Stimulated activated naive CD8-positive, alpha-beta T cell treated with anti-CD3 and anti-CD28 coated beads, Interleukin-15, amount 100 ng/mL, for 72 hours (primary cell): ENCODE measurements around the gene RALGDS.
"Not testable (repeated sequence)": the region's sequence is repeated elsewhere in the genome, so short reads cannot be mapped to it uniquely, and the experiment has no call there.

ENCODE experiments used
- ATAC-seq: fragments of 150-1000 bp; cut with Tn5 transposase; 2 replicates; pipeline ENCODE4 v1.10.0; 2021; ENCODE audit warnings: mild to moderate bottlenecking, moderate library complexity
- DNase-seq, 2 donors: peaks; one replicate each; pipeline ENCODE4 v3.0.0; 2021 to 2022
- H3K27ac Mint-ChIP-seq, 2 donors: one replicate each; pipeline ENCODE4 v1.8.0; 2022; ENCODE audit warnings: mild to moderate bottlenecking in 2 of 2, mixed read lengths in 2 of 2, moderate library complexity in 2 of 2
- H3K27me3 Mint-ChIP-seq: one replicate; pipeline ENCODE4 v1.8.0; 2022; ENCODE audit warnings: mixed read lengths
- H3K4me1 Mint-ChIP-seq: one replicate; pipeline ENCODE4 v1.8.0; 2022; ENCODE audit warnings: mild to moderate bottlenecking, mixed read lengths
- H3K4me3 Mint-ChIP-seq, 2 donors: one replicate each; pipeline ENCODE4 v1.8.0; 2022; ENCODE audit warnings: mild to moderate bottlenecking in 2 of 2, mixed read lengths in 2 of 2, moderate library complexity in 1 of 2
- H3K9me3 Mint-ChIP-seq, 2 donors: one replicate each; pipeline ENCODE4 v1.8.0; 2022; ENCODE audit warnings: mixed read lengths in 2 of 2

The RALGDS gene

DNA sequence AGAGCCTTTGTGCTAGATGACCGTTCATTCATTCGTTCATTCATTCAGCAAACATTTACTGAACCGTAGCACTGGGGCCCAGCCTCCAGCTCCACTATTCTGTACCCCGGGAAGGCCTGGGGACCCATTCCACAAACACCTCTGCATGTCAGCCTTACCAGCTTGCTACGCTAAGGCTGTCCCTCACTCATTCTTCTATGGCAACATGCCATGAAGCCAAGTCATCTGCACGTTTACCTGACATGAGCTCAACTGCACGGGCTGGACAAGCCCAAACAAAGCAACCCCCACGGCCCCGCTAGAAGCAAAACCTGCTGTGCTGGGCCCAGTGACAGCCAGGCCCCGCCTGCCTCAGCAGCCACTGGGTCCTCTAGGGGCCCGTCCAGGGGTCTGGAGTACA is 53.2 kb downstream of the RALGDS start:
- ATAC-seq = no peak
- H3K4me3 Mint-ChIP-seq = no peak overlapping the region
- H3K9me3 Mint-ChIP-seq = no peaks in the 10 kb centered on the region
- H3K27me3 Mint-ChIP-seq = no peaks in the 10 kb centered on the region
- DNase-seq = no peak
- no peak overlapping the region for H3K27ac Mint-ChIP-seq
- H3K4me1 Mint-ChIP-seq = no peaks in the 10 kb centered on the region

DNA sequence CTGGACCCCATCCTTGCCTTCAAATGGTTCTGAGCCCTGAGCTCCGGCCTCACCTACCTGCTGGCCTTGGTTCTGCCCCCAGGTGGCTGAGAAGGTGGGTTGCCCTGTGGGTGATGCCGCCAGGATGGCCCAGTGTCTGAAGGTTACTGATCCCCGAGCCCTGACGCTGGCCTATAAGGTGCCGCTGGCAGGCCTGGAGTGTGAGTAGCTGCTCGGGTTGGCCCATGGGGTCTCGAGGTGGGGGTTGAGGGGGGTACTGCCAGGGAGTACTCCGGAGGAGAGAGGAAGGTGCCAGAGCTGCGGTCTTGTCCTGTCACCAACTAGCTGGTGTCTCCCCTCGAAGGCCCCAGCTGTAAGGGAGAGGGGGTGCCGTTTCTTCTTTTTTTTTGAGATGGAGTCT is 54.0 kb downstream of the RALGDS start:
- no peaks in the 10 kb centered on the region for H3K9me3 Mint-ChIP-seq
- DNase-seq = no peak

DNA sequence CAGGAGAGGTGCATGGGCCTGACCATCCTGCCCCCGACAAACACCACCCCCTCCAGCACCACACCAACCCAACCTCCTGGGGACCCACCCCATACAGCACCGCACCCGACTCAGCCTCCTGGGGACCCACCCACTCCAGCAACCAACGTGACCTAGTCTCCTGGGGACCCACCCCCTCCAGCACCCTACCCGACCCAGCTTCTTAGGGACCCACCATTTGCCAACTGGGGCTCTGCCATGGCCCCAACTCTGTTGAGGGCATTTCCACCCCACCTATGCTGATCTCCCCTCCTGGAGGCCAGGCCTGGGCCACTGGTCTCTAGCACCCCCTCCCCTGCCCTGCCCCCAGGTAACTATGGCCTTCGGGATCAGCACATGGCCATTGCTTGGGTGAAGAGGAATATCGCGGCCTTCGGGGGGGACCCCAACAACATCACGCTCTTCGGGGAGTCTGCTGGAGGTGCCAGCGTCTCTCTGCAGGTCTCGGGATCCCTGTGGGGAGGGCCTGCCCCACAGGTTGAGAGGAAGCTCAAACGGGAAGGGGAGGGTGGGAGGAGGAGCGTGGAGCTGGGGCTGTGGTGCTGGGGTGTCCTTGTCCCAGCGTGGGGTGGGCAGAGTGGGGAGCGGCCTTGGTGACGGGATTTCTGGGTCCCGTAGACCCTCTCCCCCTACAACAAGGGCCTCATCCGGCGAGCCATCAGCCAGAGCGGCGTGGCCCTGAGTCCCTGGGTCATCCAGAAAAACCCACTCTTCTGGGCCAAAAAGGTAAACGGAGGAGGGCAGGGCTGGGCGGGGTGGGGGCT is 54.7 kb downstream of the RALGDS start:
- peaks cover 2% of the 10 kb centered on the region for H3K4me1 Mint-ChIP-seq
- peak overlapping the region in 1 of 2 donors; percentile 39 for H3K27ac Mint-ChIP-seq
- ATAC-seq = no peak
- H3K9me3 Mint-ChIP-seq = no peaks in the 10 kb centered on the region
- H3K27me3 Mint-ChIP-seq = no peaks in the 10 kb centered on the region
- DNase-seq = no peak
- no peak overlapping the region for H3K4me3 Mint-ChIP-seq

More for the DNA sequence above, 54.0 kb downstream of the RALGDS start:
- ATAC-seq = no peak
- Mint-ChIP-seq H3K4me1 (no peaks in the 10 kb centered on the region), H3K4me3 (no peak overlapping the region), H3K27ac (no peak overlapping the region), H3K27me3 (no peaks in the 10 kb centered on the region)

DNA sequence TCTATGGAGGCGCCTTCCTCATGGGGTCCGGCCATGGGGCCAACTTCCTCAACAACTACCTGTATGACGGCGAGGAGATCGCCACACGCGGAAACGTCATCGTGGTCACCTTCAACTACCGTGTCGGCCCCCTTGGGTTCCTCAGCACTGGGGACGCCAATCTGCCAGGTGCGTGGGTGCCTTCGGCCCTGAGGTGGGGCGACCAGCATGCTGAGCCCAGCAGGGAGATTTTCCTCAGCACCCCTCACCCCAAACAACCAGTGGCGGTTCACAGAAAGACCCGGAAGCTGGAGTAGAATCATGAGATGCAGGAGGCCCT is 56.0 kb downstream of the RALGDS start:
- Mint-ChIP-seq H3K4me1 (peaks cover 16% of the 10 kb centered on the region), H3K27ac (peak overlapping the region in 1 of 2 donors; percentile 71), H3K9me3 (no peaks in the 10 kb centered on the region), H3K4me3 (no peak overlapping the region), H3K27me3 (no peaks in the 10 kb centered on the region)
- DNase-seq (no peak), ATAC-seq (no peak)

DNA sequence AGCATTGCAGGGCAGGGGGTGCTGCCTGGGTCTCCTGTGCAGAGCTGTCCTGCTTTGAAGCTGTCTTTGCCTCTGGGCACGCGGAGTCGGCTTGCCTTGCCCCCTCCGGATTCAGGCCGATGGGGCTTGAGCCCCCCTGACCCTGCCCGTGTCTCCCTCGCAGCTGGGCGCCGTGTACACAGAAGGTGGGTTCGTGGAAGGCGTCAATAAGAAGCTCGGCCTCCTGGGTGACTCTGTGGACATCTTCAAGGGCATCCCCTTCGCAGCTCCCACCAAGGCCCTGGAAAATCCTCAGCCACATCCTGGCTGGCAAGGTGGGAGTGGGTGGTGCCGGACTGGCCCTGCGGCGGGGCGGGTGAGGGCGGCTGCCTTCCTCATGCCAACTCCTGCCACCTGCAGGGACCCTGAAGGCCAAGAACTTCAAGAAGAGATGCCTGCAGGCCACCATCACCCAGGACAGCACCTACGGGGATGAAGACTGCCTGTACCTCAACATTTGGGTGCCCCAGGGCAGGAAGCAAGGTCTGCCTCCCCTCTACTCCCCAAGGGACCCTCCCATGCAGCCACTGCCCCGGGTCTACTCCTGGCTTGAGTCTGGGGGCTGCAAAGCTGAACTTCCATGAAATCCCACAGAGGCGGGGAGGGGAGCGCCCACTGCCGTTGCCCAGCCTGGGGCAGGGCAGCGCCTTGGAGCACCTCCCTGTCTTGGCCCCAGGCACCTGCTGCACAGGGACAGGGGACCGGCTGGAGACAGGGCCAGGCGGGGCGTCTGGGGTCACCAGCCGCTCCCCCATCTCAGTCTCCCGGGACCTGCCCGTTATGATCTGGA is 56.6 kb downstream of the RALGDS start:
- H3K27ac Mint-ChIP-seq = no peak overlapping the region

DNA sequence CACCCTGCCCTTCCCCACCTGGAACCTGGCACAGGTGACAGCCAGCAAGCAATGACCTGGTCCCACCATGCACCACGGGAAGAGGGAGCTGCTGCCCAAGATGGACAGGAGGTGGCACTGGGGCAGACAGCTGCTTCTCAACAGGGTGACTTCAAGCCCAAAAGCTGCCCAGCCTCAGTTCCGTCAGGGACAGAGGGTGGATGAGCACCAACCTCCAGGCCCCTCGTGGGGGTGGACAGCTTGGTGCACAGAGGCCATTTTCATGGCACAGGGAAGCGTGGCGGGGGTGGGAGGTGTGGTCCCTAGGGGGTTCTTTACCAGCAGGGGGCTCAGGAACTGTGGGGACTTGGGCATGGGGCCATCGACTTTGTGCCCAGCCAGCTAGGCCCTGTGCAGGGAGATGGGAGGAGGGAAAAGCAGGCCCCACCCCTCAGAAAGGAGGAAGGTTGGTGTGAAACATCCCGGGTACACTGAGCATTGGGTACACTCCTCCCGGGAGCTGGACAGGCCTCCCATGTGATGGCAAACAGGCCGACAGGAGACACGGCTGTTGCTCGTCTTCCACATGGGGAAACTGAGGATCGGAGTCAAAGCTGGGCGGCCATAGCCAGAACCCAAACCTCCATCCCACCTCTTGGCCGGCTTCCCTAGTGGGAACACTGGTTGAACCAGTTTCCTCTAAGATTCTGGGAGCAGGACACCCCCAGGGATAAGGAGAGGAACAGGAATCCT is 57.4 kb downstream of the RALGDS start:
- ATAC-seq = no peak
- Mint-ChIP-seq H3K4me3 (no peak overlapping the region), H3K27me3 (no peaks in the 10 kb centered on the region), H3K27ac (peak overlapping the region; percentile 21 to 74), H3K4me1 (peaks cover 29% of the 10 kb centered on the region), H3K9me3 (no peaks in the 10 kb centered on the region)
- DNase-seq = no peak

More for the DNA sequence above, 56.6 kb downstream of the RALGDS start:
- peaks cover 21% of the 10 kb centered on the region for H3K4me1 Mint-ChIP-seq
- no peaks in the 10 kb centered on the region for H3K9me3 Mint-ChIP-seq
- no peaks in the 10 kb centered on the region for H3K27me3 Mint-ChIP-seq
- ATAC-seq (no peak), DNase-seq (no peak)
- H3K4me3 Mint-ChIP-seq = no peak overlapping the region

DNA sequence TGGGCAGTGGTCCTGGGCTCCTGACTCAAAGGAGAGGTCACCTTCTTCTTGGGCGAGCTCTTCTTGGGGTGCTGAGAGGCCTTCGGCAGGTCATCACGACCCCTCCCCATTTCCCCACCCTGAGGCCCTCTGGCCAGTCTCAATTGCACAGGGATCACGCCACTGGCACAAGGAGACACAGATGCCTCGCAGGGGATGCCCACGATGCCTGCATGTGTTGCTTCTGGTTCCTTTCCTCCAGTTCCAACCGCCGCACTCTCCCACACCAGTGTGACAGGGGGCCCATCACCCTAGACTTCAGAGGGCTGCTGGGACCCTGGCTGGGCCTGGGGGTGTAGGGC is 57.9 kb downstream of the RALGDS start:
- H3K4me1 Mint-ChIP-seq = peaks cover 35% of the 10 kb centered on the region
- no peak for DNase-seq
- H3K27ac Mint-ChIP-seq = peak overlapping the region; percentile 21 to 74
- H3K27me3 Mint-ChIP-seq = no peaks in the 10 kb centered on the region
- no peaks in the 10 kb centered on the region for H3K9me3 Mint-ChIP-seq
- ATAC-seq = no peak
- no peak overlapping the region for H3K4me3 Mint-ChIP-seq

DNA sequence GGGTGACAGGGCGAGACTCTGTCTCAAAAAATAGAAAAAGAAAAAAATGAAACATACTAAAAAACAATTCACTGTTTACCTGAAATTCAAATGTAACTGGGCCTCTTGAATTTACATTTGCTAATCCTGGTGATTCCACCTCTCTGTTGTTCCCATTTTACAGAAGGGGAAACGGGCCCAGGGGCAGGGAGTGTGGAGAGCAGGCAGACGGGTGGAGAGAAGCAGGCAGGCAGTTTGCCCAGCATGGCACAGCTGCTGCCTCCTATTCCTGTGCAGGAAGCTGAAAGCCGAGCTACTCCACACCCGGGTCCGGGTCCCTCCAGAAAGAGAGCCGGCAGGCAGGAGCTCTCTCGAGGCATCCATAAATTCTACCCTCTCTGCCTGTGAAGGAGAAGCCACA is 58.5 kb downstream of the RALGDS start:
- not testable (repeated sequence) for H3K9me3 Mint-ChIP-seq, H3K4me3 Mint-ChIP-seq, ATAC-seq, DNase-seq, H3K27ac Mint-ChIP-seq, H3K27me3 Mint-ChIP-seq
- H3K4me1 Mint-ChIP-seq = peaks cover 40% of the 10 kb centered on the region

DNA sequence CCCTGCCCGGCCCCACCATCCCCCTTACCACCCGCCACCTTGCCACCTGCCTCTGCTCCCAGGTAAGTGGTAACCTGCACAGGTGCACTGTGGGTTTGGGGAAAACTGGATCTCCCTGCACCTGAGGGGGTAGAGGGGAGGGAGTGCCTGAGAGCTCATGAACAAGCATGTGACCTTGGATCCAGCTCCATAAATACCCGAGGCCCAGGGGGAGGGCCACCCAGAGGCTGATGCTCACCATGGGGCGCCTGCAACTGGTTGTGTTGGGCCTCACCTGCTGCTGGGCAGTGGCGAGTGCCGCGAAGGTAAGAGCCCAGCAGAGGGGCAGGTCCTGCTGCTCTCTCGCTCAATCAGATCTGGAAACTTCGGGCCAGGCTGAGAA is 59.3 kb downstream of the RALGDS start, which contains the start of gene CEL:
Gene CEL (plus strand): TSS at position 218 of the 382 bp plus-strand sequence. CDS start 22 bp downstream, at position 240.
- H3K27me3 Mint-ChIP-seq = not testable (repeated sequence)
- H3K4me3 Mint-ChIP-seq = peak within 1 kb of the TSS; percentile 12 to 63

DNA sequence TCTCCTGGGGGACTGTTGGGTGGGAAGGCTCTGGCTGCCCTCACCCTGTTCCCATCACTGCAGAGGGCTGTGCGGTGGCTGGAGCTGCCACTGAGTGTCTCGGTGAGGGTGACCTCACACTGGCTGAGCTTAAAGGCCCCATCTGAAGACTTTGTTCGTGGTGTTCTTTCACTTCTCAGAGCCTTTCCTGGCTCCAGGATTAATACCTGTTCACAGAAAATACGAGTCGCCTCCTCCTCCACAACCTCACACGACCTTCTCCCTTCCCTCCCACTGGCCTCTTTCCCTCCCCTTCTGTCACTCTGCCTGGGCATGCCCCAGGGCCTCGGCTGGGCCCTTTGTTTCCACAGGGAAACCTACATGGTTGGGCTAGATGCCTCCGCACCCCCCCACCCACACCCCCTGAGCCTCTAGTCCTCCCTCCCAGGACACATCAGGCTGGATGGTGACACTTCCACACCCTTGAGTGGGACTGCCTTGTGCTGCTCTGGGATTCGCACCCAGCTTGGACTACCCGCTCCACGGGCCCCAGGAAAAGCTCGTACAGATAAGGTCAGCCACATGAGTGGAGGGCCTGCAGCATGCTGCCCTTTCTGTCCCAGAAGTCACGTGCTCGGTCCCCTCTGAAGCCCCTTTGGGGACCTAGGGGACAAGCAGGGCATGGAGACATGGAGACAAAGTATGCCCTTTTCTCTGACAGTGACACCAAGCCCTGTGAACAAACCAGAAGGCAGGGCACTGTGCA is 59.8 kb downstream of the RALGDS start:
- H3K27me3 Mint-ChIP-seq, H3K9me3 Mint-ChIP-seq, ATAC-seq, DNase-seq: not testable (repeated sequence)
- H3K27ac Mint-ChIP-seq = peak overlapping the region in 1 of 2 donors; percentile 12
- H3K4me3 Mint-ChIP-seq = peak overlapping the region; percentile 12 to 63
- peaks cover 54% of the 10 kb centered on the region for H3K4me1 Mint-ChIP-seq

More for the DNA sequence above, 59.3 kb downstream of the RALGDS start, which contains the start of gene CEL:
- not testable (repeated sequence) for ATAC-seq, H3K9me3 Mint-ChIP-seq, DNase-seq
- Mint-ChIP-seq H3K27ac (peak within 1 kb of the TSS in 1 of 2 donors; percentile 12), H3K4me1 (peaks cover 48% of the 10 kb centered on the region)

DNA sequence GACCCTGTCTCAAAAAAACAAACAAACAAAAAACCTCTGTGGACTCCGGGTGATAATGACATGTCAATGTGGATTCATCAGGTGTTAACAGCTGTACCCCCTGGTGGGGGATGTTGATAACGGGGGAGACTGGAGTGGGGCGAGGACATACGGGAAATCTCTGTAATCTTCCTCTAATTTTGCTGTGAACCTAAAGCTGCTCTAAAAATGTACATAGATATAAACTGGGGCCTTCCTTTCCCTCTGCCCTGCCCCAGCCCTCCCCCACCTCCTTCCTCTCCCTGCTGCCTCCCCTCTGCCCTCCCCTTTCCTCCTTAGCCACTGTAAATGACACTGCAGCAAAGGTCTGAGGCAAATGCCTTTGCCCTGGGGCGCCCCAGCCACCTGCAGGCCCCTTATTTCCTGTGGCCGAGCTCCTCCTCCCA is 60.6 kb downstream of the RALGDS start:
- DNase-seq (no peak), ATAC-seq (peak; percentile 32)
- no peaks in the 10 kb centered on the region for H3K9me3 Mint-ChIP-seq
- H3K4me3 Mint-ChIP-seq = peak overlapping the region in 1 of 2 donors; percentile 78
- H3K27me3 Mint-ChIP-seq = no peaks in the 10 kb centered on the region
- H3K27ac Mint-ChIP-seq = peak overlapping the region; percentile 67 to 97
- peaks cover 62% of the 10 kb centered on the region for H3K4me1 Mint-ChIP-seq

DNA sequence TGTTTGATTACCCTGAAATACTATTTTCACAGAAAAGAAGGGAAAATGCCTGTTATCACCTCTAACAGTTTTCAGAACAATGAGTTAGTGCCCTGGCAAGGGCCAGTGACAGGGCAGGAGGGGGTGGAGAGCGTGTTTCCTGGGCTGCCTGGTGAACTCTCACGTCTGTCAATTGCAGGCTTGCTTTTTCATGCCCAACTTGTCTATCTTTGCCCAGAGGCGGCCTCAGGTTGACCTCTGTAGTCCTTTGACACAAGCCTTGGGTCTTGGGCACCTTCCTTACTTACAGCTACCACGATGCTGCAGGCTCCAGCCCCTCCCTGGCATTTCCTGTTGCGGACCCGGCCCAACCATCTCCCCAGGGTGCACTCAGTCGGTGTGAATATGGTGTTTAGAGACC is 61.4 kb downstream of the RALGDS start:
- Mint-ChIP-seq H3K4me3 (peak overlapping the region; percentile 62 to 78), H3K4me1 (peaks cover 65% of the 10 kb centered on the region), H3K27ac (peak overlapping the region; percentile 88 to 97), H3K9me3 (no peaks in the 10 kb centered on the region), H3K27me3 (no peaks in the 10 kb centered on the region)
- DNase-seq (no peak), ATAC-seq (no peak)

DNA sequence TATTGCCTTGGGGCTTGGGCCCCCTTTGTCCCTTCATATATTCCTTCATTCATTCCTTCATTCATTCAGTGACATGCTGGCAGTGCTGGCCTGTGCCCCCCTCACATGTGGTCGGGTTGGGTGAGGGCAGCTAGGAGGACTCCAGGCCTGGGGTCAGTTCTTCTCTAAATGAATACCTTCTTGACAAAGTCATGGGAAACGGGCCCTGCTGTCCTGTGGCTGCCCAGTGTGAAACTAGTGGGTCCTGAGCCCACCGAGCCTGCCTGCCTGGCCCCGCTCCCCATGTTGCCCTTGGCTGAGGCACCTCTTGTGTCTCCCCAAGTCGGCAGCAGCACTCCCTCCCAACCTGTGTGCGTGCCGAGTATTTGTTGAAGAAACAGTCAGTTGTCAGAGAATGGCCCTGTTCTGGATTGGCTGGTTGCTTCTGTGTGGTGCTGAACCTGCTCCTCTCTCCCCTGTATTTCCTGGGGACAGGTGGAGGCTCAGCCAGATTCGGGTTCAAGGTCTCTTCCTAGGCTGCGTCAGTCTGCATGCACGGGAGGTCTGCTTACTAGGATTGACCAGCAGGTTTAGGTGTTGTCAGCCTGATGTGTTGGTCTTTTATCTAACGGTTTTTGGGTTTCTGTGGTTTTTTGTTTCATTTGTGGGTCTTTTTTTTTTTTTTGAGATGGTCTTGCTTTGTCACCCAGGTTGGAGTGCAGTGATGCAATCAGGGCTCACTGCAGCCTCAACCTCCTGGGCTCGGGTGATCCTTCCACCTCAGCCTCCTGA is 62.3 kb downstream of the RALGDS start:
- ATAC-seq (peak; percentile 65), DNase-seq (peak; percentile 38 to 63)
- no peaks in the 10 kb centered on the region for H3K9me3 Mint-ChIP-seq
- peaks cover 65% of the 10 kb centered on the region for H3K4me1 Mint-ChIP-seq
- H3K27me3 Mint-ChIP-seq = no peaks in the 10 kb centered on the region
- peak overlapping the region; percentile 62 to 78 for H3K4me3 Mint-ChIP-seq
- peak overlapping the region; percentile 88 to 97 for H3K27ac Mint-ChIP-seq

DNA sequence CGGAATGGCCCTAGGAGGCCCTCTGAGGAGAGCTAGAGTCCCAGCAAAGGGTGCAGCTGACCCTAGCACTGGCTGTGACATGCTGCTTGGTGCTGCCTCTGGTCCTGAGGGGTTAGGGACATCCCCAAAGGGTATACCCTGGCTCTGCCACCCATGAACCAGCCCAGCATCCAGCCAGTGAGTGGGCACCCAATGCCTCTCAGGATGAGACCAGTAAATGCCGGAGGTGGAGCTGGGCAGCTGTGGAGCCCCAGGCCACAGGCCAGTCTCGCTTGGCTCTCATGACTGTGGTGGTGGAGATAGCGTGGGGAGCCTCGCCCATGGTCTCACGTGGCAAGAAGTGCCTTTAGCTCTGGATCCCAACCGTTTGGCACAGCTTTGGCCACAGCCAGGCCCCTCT is 63.0 kb downstream of the RALGDS start:
- H3K4me3 Mint-ChIP-seq = no peak overlapping the region
- peaks cover 65% of the 10 kb centered on the region for H3K4me1 Mint-ChIP-seq
- H3K27ac Mint-ChIP-seq = peak overlapping the region; percentile 76 to 97
- ATAC-seq (no peak), DNase-seq (no peak)
- no peaks in the 10 kb centered on the region for H3K9me3 Mint-ChIP-seq
- no peaks in the 10 kb centered on the region for H3K27me3 Mint-ChIP-seq
